ENCODE results near the gene CFAP65.

CFAP65 gene

DNA sequence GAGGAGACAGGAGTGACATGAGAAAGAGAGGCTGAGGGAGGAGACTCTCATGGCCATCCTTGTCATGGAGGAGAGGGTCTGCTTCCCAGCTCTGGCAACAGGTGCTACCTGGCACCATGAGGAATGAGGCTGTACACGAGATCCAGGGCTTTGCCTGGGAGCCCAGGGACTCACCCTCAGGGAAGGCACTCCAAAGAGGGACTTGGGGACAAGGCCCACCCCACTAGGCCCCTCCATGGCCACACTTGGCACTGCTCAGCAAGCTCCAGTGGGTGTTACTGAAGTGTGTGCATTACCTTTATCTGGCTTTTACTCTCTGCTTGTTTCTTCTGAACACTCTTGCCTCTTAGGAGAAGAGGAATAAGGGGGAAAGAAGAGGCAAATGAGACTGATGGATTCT, 2.7 kb downstream of the CFAP65 start:
- Histone ChIP-seq H3K4me3 (ENCODE audit: low read length) (no peak overlapping the region), H3K36me3 (ENCODE audit: control insufficient read depth, low read length) (no peaks in the 10 kb centered on the region), H3K9me3 (ENCODE audit: control insufficient read depth, insufficient read depth, low read length) (no peaks in the 10 kb centered on the region), H3K27me3 (ENCODE audit: control insufficient read depth, low read length) (peaks cover 27% of the 10 kb centered on the region), H4K20me1 (ENCODE audit: control insufficient read depth, insufficient read depth, low read depth, low read length) (0 out of 2 replicates have a peak, but pooled peaks cover 5% of the 10 kb centered on the region), H3K79me2 (ENCODE audit: control insufficient read depth, low read length) (no peaks in the 10 kb centered on the region), H3K9me2 (replicated peaks; ENCODE audit: control insufficient read depth, low read length) (no peaks in the 10 kb centered on the region), H3K27ac (ENCODE audit: low read depth, low read length) (no peak overlapping the region), H3K4me2 (ENCODE audit: low read length) (no peak overlapping the region), H3F3A (ENCODE audit: control insufficient read depth, insufficient read depth) (no peaks in the 10 kb centered on the region), H3K4me1 (ENCODE audit: control insufficient read depth, low read length) (no peaks in the 10 kb centered on the region)
- TF ChIP-seq, protein P1, sequence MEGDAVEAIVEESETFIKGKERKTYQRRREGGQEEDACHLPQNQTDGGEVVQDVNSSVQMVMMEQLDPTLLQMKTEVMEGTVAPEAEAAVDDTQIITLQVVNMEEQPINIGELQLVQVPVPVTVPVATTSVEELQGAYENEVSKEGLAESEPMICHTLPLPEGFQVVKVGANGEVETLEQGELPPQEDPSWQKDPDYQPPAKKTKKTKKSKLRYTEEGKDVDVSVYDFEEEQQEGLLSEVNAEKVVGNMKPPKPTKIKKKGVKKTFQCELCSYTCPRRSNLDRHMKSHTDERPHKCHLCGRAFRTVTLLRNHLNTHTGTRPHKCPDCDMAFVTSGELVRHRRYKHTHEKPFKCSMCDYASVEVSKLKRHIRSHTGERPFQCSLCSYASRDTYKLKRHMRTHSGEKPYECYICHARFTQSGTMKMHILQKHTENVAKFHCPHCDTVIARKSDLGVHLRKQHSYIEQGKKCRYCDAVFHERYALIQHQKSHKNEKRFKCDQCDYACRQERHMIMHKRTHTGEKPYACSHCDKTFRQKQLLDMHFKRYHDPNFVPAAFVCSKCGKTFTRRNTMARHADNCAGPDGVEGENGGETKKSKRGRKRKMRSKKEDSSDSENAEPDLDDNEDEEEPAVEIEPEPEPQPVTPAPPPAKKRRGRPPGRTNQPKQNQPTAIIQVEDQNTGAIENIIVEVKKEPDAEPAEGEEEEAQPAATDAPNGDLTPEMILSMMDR (IDR thresholded peaks at IDR 0.05; ENCODE audit: low read depth, low read length, poor library complexity, severe bottlenecking), result no peak
- TF ChIP-seq EZH2phosphoT487 (IDR thresholded peaks at IDR 0.05; ENCODE audit: borderline replicate concordance, low read length), result no peak

DNA sequence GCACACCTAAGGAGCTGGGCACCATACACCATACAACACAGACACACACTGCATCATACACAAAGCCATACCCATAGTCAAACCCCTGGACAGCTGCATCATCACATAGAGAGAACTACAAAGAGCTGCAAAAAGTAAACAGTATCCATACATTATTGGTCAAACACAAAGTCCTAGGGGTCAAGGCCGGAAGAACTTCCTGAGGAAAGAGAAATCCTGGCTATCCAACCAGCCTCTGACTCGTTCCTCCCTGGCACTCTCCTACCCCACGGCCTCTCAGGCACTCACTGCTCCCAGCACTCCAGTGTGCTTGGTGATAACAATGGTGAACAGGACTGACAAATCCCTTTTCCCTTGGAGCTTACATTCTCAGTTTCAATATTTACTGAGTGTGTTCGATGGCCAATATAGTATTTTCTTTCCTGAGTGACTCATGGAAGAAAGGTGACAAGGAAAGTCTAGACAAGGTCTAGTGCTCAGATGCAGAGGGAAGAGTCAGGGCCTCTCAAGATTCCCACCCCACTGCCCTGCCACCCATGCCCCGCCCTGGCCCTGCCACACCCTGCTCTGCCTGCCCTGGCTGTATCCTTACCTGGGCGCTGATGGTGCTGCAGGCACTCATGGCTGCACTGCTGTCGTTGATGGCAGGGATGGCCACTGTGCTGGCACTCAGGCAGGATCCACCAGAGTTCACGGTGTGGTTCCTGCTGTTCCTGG, 3.4 kb downstream of the CFAP65 start:
- Histone ChIP-seq H3K4me3 (ENCODE audit: low read length) (no peak overlapping the region), H3K27ac (ENCODE audit: low read depth, low read length) (no peak overlapping the region), H3K36me3 (ENCODE audit: control insufficient read depth, low read length) (no peaks in the 10 kb centered on the region), H3K9me3 (ENCODE audit: control insufficient read depth, insufficient read depth, low read length) (no peaks in the 10 kb centered on the region), H3K4me1 (ENCODE audit: control insufficient read depth, low read length) (no peaks in the 10 kb centered on the region), H3K27me3 (ENCODE audit: control insufficient read depth, low read length) (peaks cover 27% of the 10 kb centered on the region), H3K9me2 (replicated peaks; ENCODE audit: control insufficient read depth, low read length) (no peaks in the 10 kb centered on the region), H3K4me2 (ENCODE audit: low read length) (no peak overlapping the region), H3K79me2 (ENCODE audit: control insufficient read depth, low read length) (no peaks in the 10 kb centered on the region), H4K20me1 (ENCODE audit: control insufficient read depth, insufficient read depth, low read depth, low read length) (0 out of 2 replicates have a peak, but pooled peaks cover 5% of the 10 kb centered on the region), H3F3A (ENCODE audit: control insufficient read depth, insufficient read depth) (no peaks in the 10 kb centered on the region)
- no peak for TF ChIP-seq EZH2phosphoT487 (IDR thresholded peaks at IDR 0.05; ENCODE audit: borderline replicate concordance, low read length)
- TF ChIP-seq, protein P1 (IDR thresholded peaks at IDR 0.05; ENCODE audit: low read depth, low read length, poor library complexity, severe bottlenecking), result no peak

DNA sequence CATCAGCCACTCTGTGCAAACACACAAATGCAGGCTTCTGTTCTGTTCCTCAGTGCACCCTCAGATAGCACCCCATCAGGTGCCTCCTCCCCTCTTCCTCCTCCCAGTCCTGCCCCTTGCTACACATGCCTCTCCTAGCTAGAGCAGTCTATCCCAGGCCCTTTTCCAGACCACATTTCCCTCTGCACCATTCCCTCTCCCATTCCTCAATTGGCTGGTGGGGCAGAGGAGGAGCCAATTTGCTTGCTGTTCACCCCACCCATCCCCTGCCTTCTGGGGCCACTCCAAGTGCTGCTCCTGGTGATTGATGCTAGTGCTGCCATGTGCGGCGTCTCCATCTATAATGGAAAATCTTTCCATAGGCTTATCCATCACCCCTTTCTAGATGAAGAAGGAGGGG, 5.4 kb downstream of the CFAP65 start:
- H3F3A ChIP-seq (ENCODE audit: control insufficient read depth, insufficient read depth), result no peaks in the 10 kb centered on the region
- no peak overlapping the region for H3K4me2 ChIP-seq (ENCODE audit: low read length)
- H3K36me3 ChIP-seq (ENCODE audit: control insufficient read depth, low read length), result no peaks in the 10 kb centered on the region
- no peaks in the 10 kb centered on the region for H3K9me2 ChIP-seq (replicated peaks; ENCODE audit: control insufficient read depth, low read length)
- peaks cover 25% of the 10 kb centered on the region for H3K27me3 ChIP-seq (ENCODE audit: control insufficient read depth, low read length)
- no peaks in the 10 kb centered on the region for H3K9me3 ChIP-seq (ENCODE audit: control insufficient read depth, insufficient read depth, low read length)
- H3K27ac ChIP-seq (ENCODE audit: low read depth, low read length), result no peak overlapping the region
- H3K4me1 ChIP-seq (ENCODE audit: control insufficient read depth, low read length), result no peaks in the 10 kb centered on the region
- H3K79me2 ChIP-seq (ENCODE audit: control insufficient read depth, low read length), result no peaks in the 10 kb centered on the region
- H3K4me3 ChIP-seq (ENCODE audit: low read length), result no peak overlapping the region
- H4K20me1 ChIP-seq (ENCODE audit: control insufficient read depth, insufficient read depth, low read depth, low read length), result 0 out of 2 replicates have a peak, but pooled peaks cover 5% of the 10 kb centered on the region
- no peak for TF ChIP-seq EZH2phosphoT487 (IDR thresholded peaks at IDR 0.05; ENCODE audit: borderline replicate concordance, low read length)
- TF ChIP-seq, protein P1 (IDR thresholded peaks at IDR 0.05; ENCODE audit: low read depth, low read length, poor library complexity, severe bottlenecking), result no peak
